DOHH2 (cell line): Measurements from ENCODE around the gene APLP2.

Source experiments
- H3F3A ChIP-seq: fragments of 200-600 bp; sonication (generic), shearing (Covaris generic); 2 replicates; pipeline ENCODE4 v1.6.0; 2016; ENCODE audit warnings: antibody characterized with exemption, mild to moderate bottlenecking; ENCODE audit not compliant: control insufficient read depth, insufficient read depth
- H3K27ac ChIP-seq: fragments of 200-600 bp; sonication (generic); 2 replicates; pipeline ENCODE4 v1.5.1; 2014; ENCODE audit warnings: low read depth, mild to moderate bottlenecking, low read length, moderate library complexity
- H3K27me3 ChIP-seq: fragments of 200-600 bp; sonication (generic); 2 replicates; pipeline ENCODE4 v1.6.1; 2014; ENCODE audit warnings: mild to moderate bottlenecking, low read length, mixed read lengths; ENCODE audit not compliant: control insufficient read depth
- H3K36me3 ChIP-seq: fragments of 200-600 bp; sonication (generic); 2 replicates; pipeline ENCODE4 v1.6.1; 2014; ENCODE audit warnings: mild to moderate bottlenecking, low read length, moderate library complexity, mixed read lengths; ENCODE audit not compliant: control insufficient read depth
- H3K4me1 ChIP-seq: fragments of 200-600 bp; sonication (generic); 2 replicates; pipeline ENCODE4 v1.6.1; 2014; ENCODE audit warnings: mild to moderate bottlenecking, low read length, mixed read lengths; ENCODE audit not compliant: control insufficient read depth
- H3K4me2 ChIP-seq: fragments of 200-600 bp; sonication (generic); 2 replicates; pipeline ENCODE4 v1.6.0; 2014; ENCODE audit warnings: mild to moderate bottlenecking, low read length, moderate library complexity
- H3K4me3 ChIP-seq: fragments of 200-600 bp; sonication (generic); 2 replicates; pipeline ENCODE4 v1.5.1; 2014; ENCODE audit warnings: mild to moderate bottlenecking, low read length, mixed read lengths
- H3K79me2 ChIP-seq: fragments of 200-600 bp; sonication (generic); 2 replicates; pipeline ENCODE4 v1.6.1; 2014; ENCODE audit warnings: mild to moderate bottlenecking, low read length, mixed read lengths; ENCODE audit not compliant: control insufficient read depth
- H3K9me2 ChIP-seq: fragments of 200-600 bp; sonication (generic); replicated peaks from 2 replicates; pipeline ENCODE4 v1.6.1; 2014; ENCODE audit warnings: mild to moderate bottlenecking, low read length, mixed read lengths; ENCODE audit not compliant: control insufficient read depth
- H3K9me3 ChIP-seq: fragments of 200-600 bp; sonication (generic); 2 replicates; pipeline ENCODE4 v1.6.1; 2014; ENCODE audit warnings: antibody characterized with exemption, low read length, mixed read lengths; ENCODE audit not compliant: control insufficient read depth, insufficient read depth
- H4K20me1 ChIP-seq: fragments of 200-600 bp; sonication (generic); 2 replicates; pipeline ENCODE4 v1.6.0; 2014; ENCODE audit warnings: low read depth, mild to moderate bottlenecking, antibody characterized with exemption, low read length, moderate library complexity; ENCODE audit not compliant: control insufficient read depth, insufficient read depth
- EZH2phosphoT487 ChIP-seq: fragments of 200-600 bp; sonication (generic); IDR thresholded peaks from 2 replicates; pipeline ENCODE4 v1.6.1; 2017; ENCODE audit warnings: borderline replicate concordance, mild to moderate bottlenecking, antibody characterized with exemption, low read length, moderate library complexity, mixed read lengths
- TF ChIP-seq, protein P1 (sequence below): fragments of 200-600 bp; sonication (generic); IDR thresholded peaks from one replicate; pipeline ENCODE4 v1.5.1; 2014; ENCODE audit warnings: antibody characterized with exemption, mild to moderate bottlenecking, low read depth, low read length; ENCODE audit not compliant: poor library complexity, severe bottlenecking

APLP2 gene

DNA sequence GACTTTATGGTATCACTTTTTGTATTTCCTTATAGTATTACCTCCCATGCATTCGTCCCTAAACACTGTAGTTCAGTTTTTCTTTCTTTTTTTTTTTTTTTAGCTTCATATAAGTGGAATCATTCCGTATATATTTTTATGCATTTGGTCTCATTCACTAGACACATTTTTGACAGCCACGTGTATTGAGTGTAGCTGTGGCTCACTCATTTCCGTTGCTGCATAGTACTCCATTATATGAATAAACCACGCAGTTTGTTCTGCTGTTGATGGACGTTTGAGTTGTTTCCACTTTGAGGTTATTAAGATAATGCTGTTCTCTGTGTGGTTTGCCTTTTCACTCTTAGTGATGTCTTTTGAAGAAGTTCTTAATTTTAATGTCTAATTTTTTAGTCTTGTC, 8.4 kb downstream of the APLP2 start:
- H3K36me3 ChIP-seq: peaks cover 31% of the 10 kb centered on the region
- no peak overlapping the region for H3K4me2 ChIP-seq
- H3K79me2 ChIP-seq: peaks cover 100% of the 10 kb centered on the region
- H3K27me3 ChIP-seq: no peaks in the 10 kb centered on the region
- peaks cover 29% of the 10 kb centered on the region for H4K20me1 ChIP-seq
- no peak overlapping the region for H3K4me3 ChIP-seq
- peaks cover 7% of the 10 kb centered on the region for H3K4me1 ChIP-seq
- no peaks in the 10 kb centered on the region for H3K9me2 ChIP-seq
- no peak for TF ChIP-seq EZH2phosphoT487
- no peaks in the 10 kb centered on the region for H3K9me3 ChIP-seq
- no peak overlapping the region for H3K27ac ChIP-seq
- H3F3A ChIP-seq: no peaks in the 10 kb centered on the region

DNA sequence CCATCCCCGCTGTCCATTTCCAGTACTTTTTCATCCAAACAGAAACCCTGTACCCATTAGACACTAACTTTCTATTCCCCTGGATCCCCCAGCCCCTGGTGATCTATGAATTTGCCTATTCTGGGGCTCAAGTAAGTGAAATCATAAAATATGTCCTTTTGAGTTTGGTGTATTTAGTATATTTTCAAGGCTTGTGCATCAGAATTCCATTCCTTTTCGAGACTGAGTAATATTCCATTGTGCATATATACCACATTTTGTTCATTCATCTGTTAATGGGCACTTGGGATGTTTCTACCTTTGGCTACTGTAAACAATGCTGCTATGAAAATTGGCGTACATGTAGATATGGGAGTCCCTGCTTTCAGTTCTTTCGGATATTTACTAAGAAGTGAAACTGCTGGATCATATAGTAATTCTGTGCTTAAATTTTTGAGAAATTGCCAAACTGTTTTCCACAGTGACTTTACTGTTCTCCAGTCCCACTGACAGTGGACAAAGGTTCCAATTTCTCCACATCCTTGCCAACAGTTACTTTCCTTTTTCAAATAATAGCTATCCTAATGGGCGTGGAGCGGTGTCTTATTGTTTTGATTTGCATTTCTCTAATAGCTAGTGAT, 16.1 kb downstream of the APLP2 start:
- Histone ChIP-seq H3K9me3 (no peaks in the 10 kb centered on the region), H3K36me3 (peaks cover 23% of the 10 kb centered on the region), H3K27me3 (no peaks in the 10 kb centered on the region), H3K79me2 (peaks cover 93% of the 10 kb centered on the region), H3K4me1 (peaks cover 18% of the 10 kb centered on the region), H3F3A (no peaks in the 10 kb centered on the region), H3K4me3 (no peak overlapping the region), H3K4me2 (no peak overlapping the region), H3K27ac (no peak overlapping the region), H3K9me2 (no peaks in the 10 kb centered on the region), H4K20me1 (peaks cover 14% of the 10 kb centered on the region; the same call in 1 of the 2 replicates)
- TF ChIP-seq, protein P1, sequence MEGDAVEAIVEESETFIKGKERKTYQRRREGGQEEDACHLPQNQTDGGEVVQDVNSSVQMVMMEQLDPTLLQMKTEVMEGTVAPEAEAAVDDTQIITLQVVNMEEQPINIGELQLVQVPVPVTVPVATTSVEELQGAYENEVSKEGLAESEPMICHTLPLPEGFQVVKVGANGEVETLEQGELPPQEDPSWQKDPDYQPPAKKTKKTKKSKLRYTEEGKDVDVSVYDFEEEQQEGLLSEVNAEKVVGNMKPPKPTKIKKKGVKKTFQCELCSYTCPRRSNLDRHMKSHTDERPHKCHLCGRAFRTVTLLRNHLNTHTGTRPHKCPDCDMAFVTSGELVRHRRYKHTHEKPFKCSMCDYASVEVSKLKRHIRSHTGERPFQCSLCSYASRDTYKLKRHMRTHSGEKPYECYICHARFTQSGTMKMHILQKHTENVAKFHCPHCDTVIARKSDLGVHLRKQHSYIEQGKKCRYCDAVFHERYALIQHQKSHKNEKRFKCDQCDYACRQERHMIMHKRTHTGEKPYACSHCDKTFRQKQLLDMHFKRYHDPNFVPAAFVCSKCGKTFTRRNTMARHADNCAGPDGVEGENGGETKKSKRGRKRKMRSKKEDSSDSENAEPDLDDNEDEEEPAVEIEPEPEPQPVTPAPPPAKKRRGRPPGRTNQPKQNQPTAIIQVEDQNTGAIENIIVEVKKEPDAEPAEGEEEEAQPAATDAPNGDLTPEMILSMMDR: no peak

DNA sequence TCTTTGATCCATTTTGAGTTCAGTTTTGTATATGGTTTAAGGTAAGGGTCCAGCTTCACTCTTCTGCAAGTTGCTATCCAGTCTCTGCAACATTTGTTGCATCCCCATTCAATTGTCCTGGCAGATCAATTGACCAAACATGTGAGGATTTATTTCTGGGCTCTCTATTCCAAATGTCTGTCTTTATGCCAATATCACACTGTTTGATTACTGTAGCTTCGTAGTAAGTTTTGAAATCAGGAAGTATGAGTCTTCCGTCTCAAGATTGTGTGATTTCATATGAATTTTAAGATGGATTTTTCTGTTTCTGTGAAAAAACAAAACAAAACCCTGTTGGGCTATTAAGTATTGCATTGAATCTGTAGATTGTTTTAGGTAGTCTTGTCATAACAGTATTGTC, 17.0 kb downstream of the APLP2 start:
- TF ChIP-seq, protein P1: no peak
- TF ChIP-seq EZH2phosphoT487: no peak
- Histone ChIP-seq H3K4me2 (no peak overlapping the region), H3K4me3 (no peak overlapping the region), H3K36me3 (peaks cover 15% of the 10 kb centered on the region), H3K9me3 (no peaks in the 10 kb centered on the region), H3K4me1 (peaks cover 18% of the 10 kb centered on the region), H3K9me2 (no peaks in the 10 kb centered on the region), H3F3A (no peaks in the 10 kb centered on the region), H3K27ac (no peak overlapping the region), H4K20me1 (peaks cover 10% of the 10 kb centered on the region; the same call in 1 of the 2 replicates), H3K27me3 (no peaks in the 10 kb centered on the region), H3K79me2 (peaks cover 84% of the 10 kb centered on the region)

DNA sequence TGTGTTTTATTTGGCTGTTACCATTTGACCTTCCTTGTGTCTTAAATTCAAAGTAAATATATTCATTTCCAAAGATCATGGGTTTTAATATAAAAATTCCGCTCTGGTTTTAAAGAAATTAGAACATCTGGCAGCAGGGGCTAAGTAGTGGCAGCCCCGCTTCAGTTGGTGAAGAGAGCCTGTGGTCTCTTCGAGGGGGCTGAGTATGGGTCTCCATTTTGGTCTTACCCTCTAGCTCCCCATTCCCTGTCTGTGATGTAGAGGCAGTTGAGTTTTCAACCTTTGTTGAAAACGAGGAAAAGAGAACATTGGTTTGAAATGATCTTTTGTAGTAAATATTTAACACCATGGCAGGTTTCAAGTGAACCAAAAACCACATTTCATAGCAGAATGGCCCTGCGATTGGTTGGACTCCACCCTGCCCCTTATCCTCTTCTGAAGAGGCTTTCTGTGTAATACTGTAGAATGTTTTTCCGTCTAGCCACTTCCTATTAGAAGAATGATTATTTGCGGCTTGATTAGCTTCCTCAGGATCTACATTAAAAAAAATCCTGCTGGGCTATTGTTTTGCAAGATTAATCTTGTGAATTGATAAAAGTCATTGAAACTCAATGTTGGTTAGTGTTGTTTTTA, 17.7 kb downstream of the APLP2 start:
- Histone ChIP-seq H3K27ac (no peak overlapping the region), H3K79me2 (peaks cover 76% of the 10 kb centered on the region), H3K9me3 (no peaks in the 10 kb centered on the region), H3K4me1 (peaks cover 18% of the 10 kb centered on the region), H4K20me1 (peaks cover 10% of the 10 kb centered on the region; the same call in 1 of the 2 replicates), H3K27me3 (no peaks in the 10 kb centered on the region), H3K4me3 (no peak overlapping the region), H3K36me3 (peaks cover 10% of the 10 kb centered on the region), H3F3A (no peaks in the 10 kb centered on the region), H3K9me2 (no peaks in the 10 kb centered on the region), H3K4me2 (no peak overlapping the region)
- no peak for TF ChIP-seq EZH2phosphoT487
- TF ChIP-seq, protein P1: no peak
